ENCODE measurements around the gene XDH.

Gene XDH

GRCh38 chr2:31365348-31365747, 49.2 kb downstream of the XDH start:
- Histone ChIP-seq H3K4me3 (ENCODE audit: low read length) (no peak overlapping the region), H3K4me1 (ENCODE audit: control insufficient read depth, insufficient read depth, low read length) (no peaks in the 10 kb centered on the region), H3K27me3 (replicated peaks; ENCODE audit: control insufficient read depth, insufficient read depth, low read length) (no peaks in the 10 kb centered on the region), H3K36me3 (ENCODE audit: control insufficient read depth, insufficient read depth, low read length, severe bottlenecking) (no peaks in the 10 kb centered on the region), H3K9me3 (ENCODE audit: control insufficient read depth, low read length) (no peaks in the 10 kb centered on the region), H3K9ac (ENCODE audit: low read length) (no peak overlapping the region)
- no peak for DNase-seq (ENCODE audit: low read depth)

- H3K27me3 ChIP-seq (replicated peaks; ENCODE audit: control insufficient read depth, insufficient read depth, low read length): no peaks in the 10 kb centered on the region
- DNase-seq (ENCODE audit: low read depth): no peak
- H3K4me1 ChIP-seq (ENCODE audit: control insufficient read depth, insufficient read depth, low read length): no peaks in the 10 kb centered on the region
- no peak overlapping the region for H3K9ac ChIP-seq (ENCODE audit: low read length)
- no peak overlapping the region for H3K4me3 ChIP-seq (ENCODE audit: low read length)
- no peaks in the 10 kb centered on the region for H3K9me3 ChIP-seq (ENCODE audit: control insufficient read depth, low read length)
- no peaks in the 10 kb centered on the region for H3K36me3 ChIP-seq (ENCODE audit: control insufficient read depth, insufficient read depth, low read length, severe bottlenecking)
Observed at GRCh38 chr2:31363956-31364750, 50.4 kb downstream of the XDH start.

GRCh38 chr2:31362581-31362980, 52.0 kb downstream of the XDH start:
- no peaks in the 10 kb centered on the region for H3K27me3 ChIP-seq (replicated peaks; ENCODE audit: control insufficient read depth, insufficient read depth, low read length)
- H3K9ac ChIP-seq (ENCODE audit: low read length): no peak overlapping the region
- no peaks in the 10 kb centered on the region for H3K9me3 ChIP-seq (ENCODE audit: control insufficient read depth, low read length)
- no peaks in the 10 kb centered on the region for H3K36me3 ChIP-seq (ENCODE audit: control insufficient read depth, insufficient read depth, low read length, severe bottlenecking)
- H3K4me1 ChIP-seq (ENCODE audit: control insufficient read depth, insufficient read depth, low read length): no peaks in the 10 kb centered on the region
- no peak for DNase-seq (ENCODE audit: low read depth)
- no peak overlapping the region for H3K4me3 ChIP-seq (ENCODE audit: low read length)

- DNase-seq (ENCODE audit: low read depth): no peak
- H3K27me3 ChIP-seq (replicated peaks; ENCODE audit: control insufficient read depth, insufficient read depth, low read length): no peaks in the 10 kb centered on the region
- no peak overlapping the region for H3K9ac ChIP-seq (ENCODE audit: low read length)
- no peaks in the 10 kb centered on the region for H3K9me3 ChIP-seq (ENCODE audit: control insufficient read depth, low read length)
- H3K36me3 ChIP-seq (ENCODE audit: control insufficient read depth, insufficient read depth, low read length, severe bottlenecking): no peaks in the 10 kb centered on the region
- no peaks in the 10 kb centered on the region for H3K4me1 ChIP-seq (ENCODE audit: control insufficient read depth, insufficient read depth, low read length)
- no peak overlapping the region for H3K4me3 ChIP-seq (ENCODE audit: low read length)
Observed at GRCh38 chr2:31359229-31359628, 55.3 kb downstream of the XDH start.

GRCh38 chr2:31354837-31355236, 59.7 kb downstream of the XDH start:
- Histone ChIP-seq H3K9ac (ENCODE audit: low read length) (no peak overlapping the region), H3K4me3 (ENCODE audit: low read length) (no peak overlapping the region), H3K36me3 (ENCODE audit: control insufficient read depth, insufficient read depth, low read length, severe bottlenecking) (no peaks in the 10 kb centered on the region), H3K4me1 (ENCODE audit: control insufficient read depth, insufficient read depth, low read length) (no peaks in the 10 kb centered on the region), H3K9me3 (ENCODE audit: control insufficient read depth, low read length) (peaks cover 3% of the 10 kb centered on the region), H3K27me3 (replicated peaks; ENCODE audit: control insufficient read depth, insufficient read depth, low read length) (no peaks in the 10 kb centered on the region)
- DNase-seq (ENCODE audit: low read depth): peak; percentile 30

- Histone ChIP-seq H3K9ac (ENCODE audit: low read length) (no peak overlapping the region), H3K36me3 (ENCODE audit: control insufficient read depth, insufficient read depth, low read length, severe bottlenecking) (no peaks in the 10 kb centered on the region), H3K9me3 (ENCODE audit: control insufficient read depth, low read length) (peaks cover 3% of the 10 kb centered on the region), H3K27me3 (replicated peaks; ENCODE audit: control insufficient read depth, insufficient read depth, low read length) (no peaks in the 10 kb centered on the region), H3K4me3 (ENCODE audit: low read length) (no peak overlapping the region), H3K4me1 (ENCODE audit: control insufficient read depth, insufficient read depth, low read length) (peaks cover 4% of the 10 kb centered on the region)
- DNase-seq (ENCODE audit: low read depth): no peak
Observed at GRCh38 chr2:31353179-31353578, 61.4 kb downstream of the XDH start.

- DNase-seq (ENCODE audit: low read depth): no peak
- Histone ChIP-seq H3K4me3 (ENCODE audit: low read length) (no peak overlapping the region), H3K4me1 (ENCODE audit: control insufficient read depth, insufficient read depth, low read length) (peaks cover 15% of the 10 kb centered on the region), H3K27me3 (replicated peaks; ENCODE audit: control insufficient read depth, insufficient read depth, low read length) (no peaks in the 10 kb centered on the region), H3K36me3 (ENCODE audit: control insufficient read depth, insufficient read depth, low read length, severe bottlenecking) (no peaks in the 10 kb centered on the region), H3K9ac (ENCODE audit: low read length) (no peak overlapping the region), H3K9me3 (ENCODE audit: control insufficient read depth, low read length) (peaks cover 3% of the 10 kb centered on the region)
Observed at GRCh38 chr2:31349684-31350083, 64.9 kb downstream of the XDH start.

- no peak for DNase-seq (ENCODE audit: low read depth)
- Histone ChIP-seq H3K9ac (ENCODE audit: low read length) (no peak overlapping the region), H3K4me3 (ENCODE audit: low read length) (no peak overlapping the region), H3K27me3 (replicated peaks; ENCODE audit: control insufficient read depth, insufficient read depth, low read length) (no peaks in the 10 kb centered on the region), H3K36me3 (ENCODE audit: control insufficient read depth, insufficient read depth, low read length, severe bottlenecking) (no peaks in the 10 kb centered on the region), H3K9me3 (ENCODE audit: control insufficient read depth, low read length) (peaks cover 3% of the 10 kb centered on the region), H3K4me1 (ENCODE audit: control insufficient read depth, insufficient read depth, low read length) (peaks cover 15% of the 10 kb centered on the region)
Observed at GRCh38 chr2:31349160-31349559, 65.4 kb downstream of the XDH start.

GRCh38 chr2:31348618-31349017, 65.9 kb downstream of the XDH start:
- DNase-seq (ENCODE audit: low read depth): no peak
- H3K9me3 ChIP-seq (ENCODE audit: control insufficient read depth, low read length): peaks cover 3% of the 10 kb centered on the region
- no peaks in the 10 kb centered on the region for H3K27me3 ChIP-seq (replicated peaks; ENCODE audit: control insufficient read depth, insufficient read depth, low read length)
- H3K4me3 ChIP-seq (ENCODE audit: low read length): no peak overlapping the region
- peaks cover 15% of the 10 kb centered on the region for H3K4me1 ChIP-seq (ENCODE audit: control insufficient read depth, insufficient read depth, low read length)
- H3K9ac ChIP-seq (ENCODE audit: low read length): no peak overlapping the region
- no peaks in the 10 kb centered on the region for H3K36me3 ChIP-seq (ENCODE audit: control insufficient read depth, insufficient read depth, low read length, severe bottlenecking)

- DNase-seq (ENCODE audit: low read depth): no peak
- Histone ChIP-seq H3K9me3 (ENCODE audit: control insufficient read depth, low read length) (peaks cover 3% of the 10 kb centered on the region), H3K9ac (ENCODE audit: low read length) (no peak overlapping the region)
Observed at GRCh38 chr2:31347750-31348149, 66.8 kb downstream of the XDH start.

GRCh38 chr2:31347319-31347718, 67.2 kb downstream of the XDH start:
- Histone ChIP-seq H3K4me1 (ENCODE audit: control insufficient read depth, insufficient read depth, low read length) (peaks cover 15% of the 10 kb centered on the region), H3K27me3 (replicated peaks; ENCODE audit: control insufficient read depth, insufficient read depth, low read length) (no peaks in the 10 kb centered on the region), H3K36me3 (ENCODE audit: control insufficient read depth, insufficient read depth, low read length, severe bottlenecking) (no peaks in the 10 kb centered on the region), H3K9me3 (ENCODE audit: control insufficient read depth, low read length) (peaks cover 3% of the 10 kb centered on the region), H3K4me3 (ENCODE audit: low read length) (no peak overlapping the region), H3K9ac (ENCODE audit: low read length) (no peak overlapping the region)
- no peak for DNase-seq (ENCODE audit: low read depth)

More at GRCh38 chr2:31347750-31348149, 66.8 kb downstream of the XDH start:
- Histone ChIP-seq H3K4me1 (ENCODE audit: control insufficient read depth, insufficient read depth, low read length) (peaks cover 15% of the 10 kb centered on the region), H3K36me3 (ENCODE audit: control insufficient read depth, insufficient read depth, low read length, severe bottlenecking) (no peaks in the 10 kb centered on the region), H3K27me3 (replicated peaks; ENCODE audit: control insufficient read depth, insufficient read depth, low read length) (no peaks in the 10 kb centered on the region), H3K4me3 (ENCODE audit: low read length) (no peak overlapping the region)

GRCh38 chr2:31344447-31344846, 70.1 kb downstream of the XDH start:
- H3K27me3 ChIP-seq (replicated peaks; ENCODE audit: control insufficient read depth, insufficient read depth, low read length): no peaks in the 10 kb centered on the region
- DNase-seq (ENCODE audit: low read depth): no peak
- H3K4me3 ChIP-seq (ENCODE audit: low read length): no peak overlapping the region
- no peaks in the 10 kb centered on the region for H3K36me3 ChIP-seq (ENCODE audit: control insufficient read depth, insufficient read depth, low read length, severe bottlenecking)
- H3K9me3 ChIP-seq (ENCODE audit: control insufficient read depth, low read length): no peaks in the 10 kb centered on the region
- peaks cover 15% of the 10 kb centered on the region for H3K4me1 ChIP-seq (ENCODE audit: control insufficient read depth, insufficient read depth, low read length)
- H3K9ac ChIP-seq (ENCODE audit: low read length): no peak overlapping the region
